NCI-H2107 treated with DMSO at 0.1 percent for 48 hours (cell line): Measurements from ENCODE around the gene TFPI2.
"Not testable (repeated sequence)": the region's sequence is repeated elsewhere in the genome, so short reads cannot be mapped to it uniquely, and the experiment has no call there.

Source experiments
- DNase-seq: peaks from one replicate; lab custom pipeline; 2025; ENCODE audit not compliant: unreplicated experiment; lab: John Stamatoyannopoulos, UW

TFPI2 gene

DNA sequence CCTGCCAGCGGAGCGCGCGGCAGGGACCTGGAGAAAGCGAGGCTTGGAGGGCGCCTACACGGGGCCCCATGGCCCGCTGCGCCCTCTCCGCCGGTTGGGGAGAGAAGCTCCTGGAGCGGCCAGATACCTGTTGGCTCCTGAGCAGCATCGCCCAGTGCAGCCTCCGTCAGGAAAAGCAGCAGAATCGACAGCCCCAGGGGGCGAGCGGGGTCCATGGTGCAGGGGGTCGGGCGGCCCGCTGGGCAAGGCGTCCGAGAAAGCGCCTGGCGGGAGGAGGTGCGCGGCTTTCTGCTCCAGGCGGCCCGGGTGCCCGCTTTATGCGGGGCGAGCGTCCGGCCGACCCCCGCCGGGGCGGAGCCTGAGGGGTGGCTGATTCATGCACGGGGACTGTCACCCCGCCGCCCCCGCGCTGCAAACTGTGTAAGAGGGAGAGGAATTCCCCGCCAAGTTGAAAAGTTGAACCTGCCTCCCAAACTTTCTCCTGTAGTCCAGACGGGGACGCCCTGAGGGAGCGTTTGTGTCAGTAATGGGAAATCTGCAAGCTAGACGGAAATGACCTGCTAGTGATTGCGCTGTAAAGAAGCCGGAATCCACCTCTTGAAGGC lies at the start of gene TFPI2:
TFPI2 (minus strand) TSS at position 290 of the 605 bp plus-strand sequence; CDS start at position 215, 75 bp downstream.
- no peak for DNase-seq

- no peak for DNase-seq
These were observed 47.7 kb upstream of the TFPI2 start for GRCh38 chr7:93938293-93938692.

DNA sequence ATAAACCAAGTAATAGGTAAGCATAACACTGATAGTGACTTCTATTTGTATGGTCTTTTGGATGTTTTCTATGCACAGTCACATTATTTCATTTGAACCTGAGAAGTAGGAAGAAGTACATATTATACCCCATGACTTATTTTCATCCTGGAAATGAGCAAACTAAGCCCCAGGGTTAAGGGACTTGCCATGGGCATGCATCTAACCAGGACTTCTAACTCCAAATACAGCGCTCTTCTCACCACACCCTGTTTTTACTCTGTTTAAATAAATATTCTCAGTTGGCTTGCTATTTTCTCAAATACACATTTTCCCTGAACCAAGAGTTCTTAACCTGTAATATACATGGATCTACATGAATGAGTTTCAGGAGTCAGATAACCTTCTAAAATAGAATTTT lies 47.3 kb upstream of the TFPI2 start:
- no peak for DNase-seq

DNA sequence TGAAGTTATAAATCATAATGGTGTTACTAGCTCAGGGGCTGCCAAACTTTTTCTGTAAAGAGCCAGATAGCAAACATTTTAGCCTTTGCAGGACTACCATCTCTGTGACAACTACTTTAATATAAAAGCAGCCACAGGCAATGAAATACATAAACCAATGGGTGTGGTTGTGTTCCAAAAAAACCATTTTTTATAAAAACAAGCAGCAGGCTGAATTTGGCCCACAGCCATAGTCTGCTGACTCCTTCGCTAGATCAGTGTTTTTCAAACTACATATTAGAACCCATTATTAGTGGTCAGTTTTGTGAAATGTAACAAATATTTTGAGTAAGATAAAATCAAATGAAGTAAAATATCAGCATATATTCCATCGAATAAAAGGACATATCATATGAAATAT lies 44.5 kb upstream of the TFPI2 start:
- no peak for DNase-seq

DNA sequence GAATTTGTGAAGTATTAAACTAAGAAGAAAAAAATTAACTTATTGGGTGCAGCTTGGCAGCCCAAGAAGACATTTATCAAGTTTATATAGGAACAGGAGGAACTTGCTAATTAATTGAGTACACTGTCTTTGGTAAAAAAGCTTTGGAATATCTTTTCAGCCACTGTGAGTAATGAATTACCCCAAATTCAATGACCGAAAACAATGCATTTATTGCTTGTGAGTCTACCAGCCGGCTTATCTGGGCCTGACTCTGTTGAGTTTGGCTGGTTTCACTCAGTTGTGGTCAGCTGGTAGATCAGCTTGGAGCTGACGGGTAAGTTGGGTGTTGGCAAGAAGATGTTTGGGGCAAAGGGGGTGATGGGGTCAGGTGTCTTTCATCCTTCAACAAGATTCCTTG lies 42.6 kb upstream of the TFPI2 start:
- DNase-seq = no peak

DNA sequence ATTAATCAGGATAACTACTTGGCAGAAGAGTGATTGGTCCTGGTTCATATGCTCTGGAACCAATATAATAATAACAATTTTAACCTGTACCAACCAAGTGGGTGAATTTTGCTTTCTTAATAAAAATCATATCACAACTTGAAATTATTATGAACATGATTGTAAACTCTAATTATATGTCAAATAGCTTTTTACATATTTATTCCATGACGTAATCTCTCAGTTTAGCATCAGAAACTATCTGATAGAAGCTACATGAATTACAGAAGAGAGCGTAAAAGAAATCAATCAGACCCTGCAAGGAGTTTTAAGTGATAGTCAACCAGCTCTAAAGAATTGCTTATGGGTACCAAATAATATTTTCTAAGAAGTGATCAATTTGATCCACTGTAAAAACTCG lies 41.1 kb upstream of the TFPI2 start:
- no peak for DNase-seq

- no peak for DNase-seq
These were observed 37.0 kb upstream of the TFPI2 start for GRCh38 chr7:93927585-93927984.

DNA sequence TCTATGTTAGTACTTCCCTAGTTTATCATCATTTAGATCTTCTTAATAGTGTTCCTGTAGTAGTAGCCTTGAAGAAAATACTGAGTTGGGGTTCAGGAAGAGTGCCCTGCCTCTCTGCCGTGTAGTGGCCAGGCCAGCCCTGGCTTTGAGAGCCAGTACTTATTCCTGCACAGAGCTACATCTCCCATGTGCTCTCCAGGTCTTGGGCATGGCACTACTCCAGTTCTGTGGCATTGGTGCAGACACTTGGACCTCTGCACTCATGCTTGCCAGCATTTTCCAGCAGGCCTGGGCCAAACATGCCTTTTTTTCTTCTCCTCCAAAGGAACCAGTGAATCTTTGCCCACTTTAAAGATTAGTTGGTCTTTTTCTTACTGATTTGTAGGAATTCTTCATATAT lies 36.2 kb upstream of the TFPI2 start:
- DNase-seq = no peak

- DNase-seq = no peak
These were observed 33.4 kb upstream of the TFPI2 start for GRCh38 chr7:93923942-93924341.

DNA sequence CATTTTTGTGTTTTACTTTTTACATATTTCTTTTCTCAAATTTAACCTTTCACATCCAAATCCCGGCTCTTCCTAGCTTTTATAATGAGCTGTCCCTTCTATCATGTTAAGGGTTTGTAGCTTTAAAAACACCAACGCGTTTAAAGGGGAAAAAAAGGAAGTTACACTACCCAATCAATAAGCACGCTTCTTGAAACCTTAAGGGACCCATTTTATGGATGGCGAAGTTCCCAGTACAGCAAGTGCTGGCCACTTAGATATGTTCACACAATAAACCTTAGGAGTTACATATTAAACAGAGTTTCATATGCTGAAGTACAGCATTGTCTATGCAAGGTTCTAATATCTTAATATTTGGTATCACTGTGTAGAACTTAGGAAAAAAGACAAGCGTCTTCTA lies 32.7 kb upstream of the TFPI2 start:
- DNase-seq = no peak

- DNase-seq = no peak
These were observed 31.3 kb upstream of the TFPI2 start, which contains the start of gene GNG11 for GRCh38 chr7:93921607-93922566. TSS of gene GNG11 (plus strand) at chr7:93921735. CDS start at chr7:93922138, 403 bp downstream.

GRCh38 chr7:93921186-93921585 lies 30.6 kb upstream of the TFPI2 start:
- no peak for DNase-seq

GRCh38 chr7:93920496-93921182 lies 30.1 kb upstream of the TFPI2 start:
- DNase-seq = no peak

- DNase-seq = not testable (repeated sequence)
These were observed 25.8 kb upstream of the TFPI2 start for GRCh38 chr7:93916315-93916714.

- not testable (repeated sequence) for DNase-seq
These were observed 25.3 kb upstream of the TFPI2 start for GRCh38 chr7:93915888-93916287.

DNA sequence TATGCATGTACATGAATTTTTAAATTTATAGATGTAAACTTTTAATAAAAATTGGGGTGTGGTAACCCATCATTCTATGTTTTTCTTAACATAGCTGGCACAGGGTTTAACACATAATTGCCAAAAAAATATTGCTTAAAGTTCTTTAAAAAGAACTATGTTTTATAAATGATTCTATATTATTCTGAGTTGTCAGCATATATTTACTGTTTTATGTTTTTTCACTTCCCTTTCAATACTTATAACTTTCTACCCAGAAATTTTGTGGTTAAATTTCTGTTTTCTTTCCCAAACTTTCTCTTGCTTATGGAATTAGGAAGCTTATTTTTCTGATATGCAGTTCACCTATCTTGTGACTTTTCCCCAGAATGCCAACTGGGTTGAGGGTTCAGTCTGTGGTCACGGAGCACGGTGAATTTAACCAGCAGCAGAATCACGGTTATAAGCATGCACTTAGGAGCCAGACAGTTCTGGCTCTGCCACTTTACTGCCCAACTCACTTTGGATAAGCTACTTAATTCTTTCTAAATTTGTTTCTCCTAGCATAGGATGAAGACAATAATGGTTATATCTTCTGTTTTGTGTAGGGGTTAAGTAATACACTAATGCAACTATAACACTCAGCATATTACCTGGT lies 24.8 kb upstream of the TFPI2 start:
- not testable (repeated sequence) for DNase-seq

- no peak for DNase-seq
These were observed 24.1 kb upstream of the TFPI2 start for GRCh38 chr7:93914581-93915066.

- DNase-seq = no peak
These were observed 22.6 kb upstream of the TFPI2 start for GRCh38 chr7:93913197-93913596.

DNA sequence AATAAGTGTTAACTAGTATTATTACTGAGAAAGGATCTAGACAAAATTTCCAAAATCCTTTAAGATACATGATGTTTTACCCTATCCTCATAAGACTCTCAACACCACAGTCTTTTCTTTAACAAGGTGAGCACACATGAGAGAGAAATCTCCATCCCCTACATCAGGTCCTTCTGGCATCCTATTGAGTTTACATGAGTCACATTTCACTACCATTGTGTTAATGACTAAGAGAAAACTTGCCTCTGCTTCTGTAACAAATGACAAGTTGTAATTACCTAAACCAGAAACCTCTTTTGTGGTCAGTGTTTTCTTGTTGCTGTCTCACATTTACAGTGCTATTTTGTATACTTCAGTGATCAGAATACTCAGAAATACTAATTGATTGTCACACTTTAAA lies 21.1 kb upstream of the TFPI2 start:
- not testable (repeated sequence) for DNase-seq

GRCh38 chr7:93911242-93911641 lies 20.7 kb upstream of the TFPI2 start:
- not testable (repeated sequence) for DNase-seq
